ENCODE results near the gene ITPK1. TPM values are rescaled to one million over a fixed set of nuclear protein-coding genes. Genes with fewer than 3 reads are reported as not detected.

The ITPK1 gene
- total RNA-seq, 1 experiment from 2014 or later: 25.9 TPM

GRCh38 chr14:93067088-93067487 lies 48.6 kb downstream of the ITPK1 start:
- in situ Hi-C loops (cut with HindIII; ENCODE audit: low pct_unique_long_range_greater_than_20kb, low sequenced_read_pairs): no loop called here

GRCh38 chr14:93065272-93065730 lies 50.4 kb downstream of the ITPK1 start:
- CTCF ChIA-PET: no interaction called here
- peaks cover 1% of the 10 kb centered on the region for H3K4me1 ChIP-seq (ENCODE audit: control insufficient read depth, insufficient read depth, low read length)
- ATAC-seq (no peak), DNase-seq (ENCODE audit: low read depth, low spot score) (no peak)
- H3K9me3 ChIP-seq (ENCODE audit: control insufficient read depth, insufficient read depth, low read depth, low read length): no peaks in the 10 kb centered on the region
- intact Hi-C loops (cut with micrococcal nuclease; ENCODE audit: unreplicated experiment): no loop called here
- POLR2A ChIA-PET: no interaction called here
- TF ChIP-seq SIN3A (IDR thresholded peaks at IDR 0.05; ENCODE audit: borderline replicate concordance, insufficient read depth, low read depth, low read length): no peak
- no peak for TF ChIP-seq TCF7L2 (IDR thresholded peaks at IDR 0.05; ENCODE audit: low read depth, low read length)
- no peak for TF ChIP-seq CTCF (IDR thresholded peaks at IDR 0.05)
- TF ChIP-seq POLR2AphosphoS5 (IDR thresholded peaks at IDR 0.05; ENCODE audit: low read depth, low read length): no peak
- TF ChIP-seq REST (IDR thresholded peaks at IDR 0.05; ENCODE audit: insufficient read depth in 1 of 2, low read depth in 2 of 2, low read length in 1 of 2): no peak
- in situ Hi-C loops (cut with HindIII; ENCODE audit: low pct_unique_long_range_greater_than_20kb, low sequenced_read_pairs): no loop called here
- H3K4me3 ChIP-seq (ENCODE audit: low read depth in 2 of 2, low read length in 2 of 2): no peak overlapping the region
- no TSS peak for BruUV-seq (replicated peaks)
- no peak overlapping the region for H3K27ac ChIP-seq (ENCODE audit: low read length)
- no peaks in the 10 kb centered on the region for H3K36me3 ChIP-seq (ENCODE audit: control insufficient read depth, insufficient read depth, low read length)
- no peaks in the 10 kb centered on the region for H3K27me3 ChIP-seq (ENCODE audit: control insufficient read depth, insufficient read depth, low read length)

More at GRCh38 chr14:93067088-93067487, 48.6 kb downstream of the ITPK1 start:
- no peaks in the 10 kb centered on the region for H3K4me1 ChIP-seq (ENCODE audit: control insufficient read depth, insufficient read depth, low read length)
- no peak for DNase-seq (ENCODE audit: low read depth, low spot score)
- ATAC-seq: no peak
- H3K27me3 ChIP-seq (ENCODE audit: control insufficient read depth, insufficient read depth, low read length): no peaks in the 10 kb centered on the region
- intact Hi-C loops (cut with micrococcal nuclease; ENCODE audit: unreplicated experiment): no loop called here
- no peaks in the 10 kb centered on the region for H3K9me3 ChIP-seq (ENCODE audit: control insufficient read depth, insufficient read depth, low read depth, low read length)
- H3K27ac ChIP-seq (ENCODE audit: low read length): no peak overlapping the region
- ChIA-PET CTCF (no interaction called here), POLR2A (no interaction called here)
- H3K36me3 ChIP-seq (ENCODE audit: control insufficient read depth, insufficient read depth, low read length): no peaks in the 10 kb centered on the region
- BruUV-seq (replicated peaks): no TSS peak
- no peak overlapping the region for H3K4me3 ChIP-seq (ENCODE audit: low read depth in 2 of 2, low read length in 2 of 2)
- TF ChIP-seq TCF7L2 (IDR thresholded peaks at IDR 0.05; ENCODE audit: low read depth, low read length): no peak
- TF ChIP-seq REST (IDR thresholded peaks at IDR 0.05; ENCODE audit: insufficient read depth in 1 of 2, low read depth in 2 of 2, low read length in 1 of 2): no peak
- no peak for TF ChIP-seq CTCF (IDR thresholded peaks at IDR 0.05)
- no peak for TF ChIP-seq SIN3A (IDR thresholded peaks at IDR 0.05; ENCODE audit: borderline replicate concordance, insufficient read depth, low read depth, low read length)
- no peak for TF ChIP-seq POLR2AphosphoS5 (IDR thresholded peaks at IDR 0.05; ENCODE audit: low read depth, low read length)

Data from Panc1 (cell line).